ENCODE results near the gene CDH22.

Gene CDH22

DNA sequence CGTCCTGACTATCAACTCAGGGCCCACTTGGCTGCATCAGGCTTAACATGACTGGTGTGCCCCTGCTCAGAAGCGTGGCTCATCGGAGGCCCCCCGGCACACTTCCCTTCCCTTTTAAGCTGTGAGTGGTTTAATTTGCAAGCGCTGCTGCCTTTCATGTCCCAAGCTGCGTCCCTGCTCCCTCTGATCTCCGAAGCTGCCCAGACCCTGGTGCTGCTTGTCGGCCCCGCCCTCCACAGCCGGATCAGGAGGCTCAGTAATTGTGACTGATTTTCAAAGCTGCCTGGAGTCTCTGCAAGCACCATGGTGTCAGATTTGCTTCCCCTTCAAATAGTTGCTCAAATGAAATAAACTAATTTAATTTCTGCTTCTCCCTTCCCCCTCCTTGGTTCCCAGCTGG, 71.1 kb downstream of the CDH22 start:
- DNase-seq = peak; percentile 73
- Histone ChIP-seq H3K4me3 (ENCODE audit: low read depth, low read length) (no peak overlapping the region), H3K9me3 (ENCODE audit: severe bottlenecking) (no peaks in the 10 kb centered on the region), H3K27ac (no peak overlapping the region), H3K27me3 (ENCODE audit: insufficient read depth, low read depth, severe bottlenecking) (no peaks in the 10 kb centered on the region), H3K36me3 (no peaks in the 10 kb centered on the region; the same call in 1 of the 2 replicates)
- TF ChIP-seq, protein P1, sequence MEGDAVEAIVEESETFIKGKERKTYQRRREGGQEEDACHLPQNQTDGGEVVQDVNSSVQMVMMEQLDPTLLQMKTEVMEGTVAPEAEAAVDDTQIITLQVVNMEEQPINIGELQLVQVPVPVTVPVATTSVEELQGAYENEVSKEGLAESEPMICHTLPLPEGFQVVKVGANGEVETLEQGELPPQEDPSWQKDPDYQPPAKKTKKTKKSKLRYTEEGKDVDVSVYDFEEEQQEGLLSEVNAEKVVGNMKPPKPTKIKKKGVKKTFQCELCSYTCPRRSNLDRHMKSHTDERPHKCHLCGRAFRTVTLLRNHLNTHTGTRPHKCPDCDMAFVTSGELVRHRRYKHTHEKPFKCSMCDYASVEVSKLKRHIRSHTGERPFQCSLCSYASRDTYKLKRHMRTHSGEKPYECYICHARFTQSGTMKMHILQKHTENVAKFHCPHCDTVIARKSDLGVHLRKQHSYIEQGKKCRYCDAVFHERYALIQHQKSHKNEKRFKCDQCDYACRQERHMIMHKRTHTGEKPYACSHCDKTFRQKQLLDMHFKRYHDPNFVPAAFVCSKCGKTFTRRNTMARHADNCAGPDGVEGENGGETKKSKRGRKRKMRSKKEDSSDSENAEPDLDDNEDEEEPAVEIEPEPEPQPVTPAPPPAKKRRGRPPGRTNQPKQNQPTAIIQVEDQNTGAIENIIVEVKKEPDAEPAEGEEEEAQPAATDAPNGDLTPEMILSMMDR (IDR thresholded peaks at IDR 0.05; ENCODE audit: low read depth, low read length) = no peak

DNA sequence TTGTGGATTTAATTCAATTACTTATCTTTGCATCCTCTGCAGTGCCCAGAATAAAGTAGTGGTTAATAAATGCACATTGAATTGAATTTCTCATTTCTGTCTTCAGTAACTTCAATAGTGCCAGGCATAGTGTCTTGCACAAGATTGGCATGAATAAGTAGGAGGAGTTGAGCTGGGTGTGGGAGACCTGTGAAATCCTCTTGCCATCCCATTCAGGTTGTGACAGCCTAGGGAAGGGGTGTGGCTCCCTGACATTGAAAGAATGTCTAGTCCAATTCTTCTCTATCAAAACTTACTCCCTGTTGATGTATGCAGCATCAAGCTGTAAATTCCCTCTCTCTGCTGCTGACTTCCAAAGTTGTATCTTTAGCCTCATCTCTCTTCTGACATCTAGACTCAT, 73.2 kb downstream of the CDH22 start:
- H3K9me3 ChIP-seq (ENCODE audit: severe bottlenecking) = no peaks in the 10 kb centered on the region
- H3K4me3 ChIP-seq (ENCODE audit: low read depth, low read length) = no peak overlapping the region
- H3K27me3 ChIP-seq (ENCODE audit: insufficient read depth, low read depth, severe bottlenecking) = no peaks in the 10 kb centered on the region
- DNase-seq = no peak
- H3K27ac ChIP-seq = no peak overlapping the region
- no peaks in the 10 kb centered on the region; the same call in 1 of the 2 replicates for H3K36me3 ChIP-seq
- TF ChIP-seq, protein P1 (IDR thresholded peaks at IDR 0.05; ENCODE audit: low read depth, low read length) = no peak

DNA sequence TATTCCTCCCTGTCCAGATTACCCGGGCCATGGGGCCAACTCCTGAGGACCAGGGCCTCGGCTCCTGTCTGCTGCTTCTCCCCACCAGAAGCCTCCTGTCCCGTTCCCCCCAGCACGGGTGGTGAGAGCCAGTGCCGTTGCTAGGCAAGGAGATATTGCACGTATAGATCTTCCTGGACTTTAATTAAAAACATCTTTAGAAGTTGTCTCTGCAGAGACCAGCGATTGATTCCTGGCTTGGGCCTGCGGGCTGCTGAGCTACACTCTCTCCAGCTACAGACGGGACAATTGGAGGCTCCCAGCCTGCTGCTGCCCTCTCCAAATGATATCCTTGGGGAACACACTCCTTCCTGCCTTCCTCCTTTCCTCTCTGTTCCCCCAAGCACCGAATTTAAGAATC, 74.6 kb downstream of the CDH22 start:
- no peaks in the 10 kb centered on the region; the same call in 1 of the 2 replicates for H3K36me3 ChIP-seq
- no peak for DNase-seq
- H3K4me3 ChIP-seq (ENCODE audit: low read depth, low read length) = no peak overlapping the region
- no peak overlapping the region for H3K27ac ChIP-seq
- no peaks in the 10 kb centered on the region for H3K27me3 ChIP-seq (ENCODE audit: insufficient read depth, low read depth, severe bottlenecking)
- TF ChIP-seq, protein P1 (IDR thresholded peaks at IDR 0.05; ENCODE audit: low read depth, low read length) = no peak
- H3K9me3 ChIP-seq (ENCODE audit: severe bottlenecking) = no peaks in the 10 kb centered on the region

DNA sequence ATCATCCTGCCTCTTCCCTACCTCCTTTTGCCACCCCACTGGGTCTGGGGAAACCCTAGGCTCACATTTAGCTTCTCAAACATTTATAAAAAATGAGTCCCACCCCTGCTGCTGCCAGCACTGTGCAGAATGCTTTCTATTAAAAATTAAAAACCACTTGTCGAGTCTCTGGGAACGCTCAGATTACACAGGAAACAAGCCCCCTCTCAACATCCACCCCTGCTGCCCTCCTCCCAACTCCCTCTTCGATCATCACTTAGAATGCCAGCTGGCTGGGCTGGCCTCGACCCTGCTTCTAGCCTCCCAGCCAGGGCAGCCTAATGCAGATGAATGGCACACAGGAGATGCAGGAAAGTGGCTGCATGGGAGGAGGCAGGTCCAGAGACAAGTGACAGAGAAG, 75.8 kb downstream of the CDH22 start:
- no peaks in the 10 kb centered on the region for H3K9me3 ChIP-seq (ENCODE audit: severe bottlenecking)
- no peaks in the 10 kb centered on the region; the same call in 1 of the 2 replicates for H3K36me3 ChIP-seq
- no peak for DNase-seq
- no peak overlapping the region for H3K27ac ChIP-seq
- no peak overlapping the region for H3K4me3 ChIP-seq (ENCODE audit: low read depth, low read length)
- TF ChIP-seq, protein P1 (IDR thresholded peaks at IDR 0.05; ENCODE audit: low read depth, low read length) = no peak
- no peaks in the 10 kb centered on the region for H3K27me3 ChIP-seq (ENCODE audit: insufficient read depth, low read depth, severe bottlenecking)

DNA sequence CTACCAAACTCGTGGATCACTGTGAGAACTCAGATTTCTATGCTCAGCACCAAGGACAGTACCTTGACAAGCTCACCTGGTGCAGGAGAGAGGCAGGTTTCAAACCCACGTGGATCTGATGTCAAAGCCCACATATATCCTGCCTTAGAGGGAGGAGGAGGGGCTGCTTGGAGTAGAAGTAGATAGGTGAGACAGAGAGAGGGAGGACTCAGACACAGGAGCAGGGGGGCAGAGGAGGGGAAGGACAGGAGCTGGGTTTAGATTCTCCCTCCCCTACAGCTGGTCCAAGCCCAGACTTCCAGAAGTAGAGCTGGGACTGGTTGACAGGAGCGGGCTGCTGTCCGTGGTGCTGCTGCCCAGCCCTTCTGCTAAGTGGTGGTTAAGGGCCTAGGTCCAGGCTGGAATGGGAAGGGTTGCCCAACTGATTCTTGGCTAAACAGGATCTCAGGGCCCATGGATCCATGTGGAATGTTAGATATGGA, 77.5 kb downstream of the CDH22 start:
- H3K36me3 ChIP-seq = no peaks in the 10 kb centered on the region; the same call in 1 of the 2 replicates
- TF ChIP-seq, protein P1 (IDR thresholded peaks at IDR 0.05; ENCODE audit: low read depth, low read length) = no peak

DNA sequence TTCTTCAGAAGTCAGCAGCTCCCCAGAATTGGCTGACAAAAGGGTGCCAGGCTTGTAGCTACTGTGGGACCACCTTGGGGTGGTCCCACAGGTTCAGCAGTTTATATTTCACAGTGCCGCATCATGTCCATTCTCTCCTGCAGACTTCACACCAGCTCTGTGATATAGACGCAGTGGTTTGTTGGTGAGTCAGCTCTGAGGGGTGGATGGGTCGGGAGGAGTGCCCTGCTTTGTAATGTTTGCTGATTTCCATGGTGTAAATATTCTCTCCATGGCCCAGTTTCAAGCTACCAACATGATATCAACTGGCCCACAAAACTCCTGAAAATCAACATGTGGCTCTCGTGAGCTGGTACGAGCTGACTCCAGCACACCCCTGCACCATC, 78.2 kb downstream of the CDH22 start:
- no peak for DNase-seq
- H3K27ac ChIP-seq = no peak overlapping the region
- no peaks in the 10 kb centered on the region; the same call in 1 of the 2 replicates for H3K36me3 ChIP-seq
- TF ChIP-seq, protein P1 (IDR thresholded peaks at IDR 0.05; ENCODE audit: low read depth, low read length) = no peak
- no peaks in the 10 kb centered on the region for H3K9me3 ChIP-seq (ENCODE audit: severe bottlenecking)
- H3K27me3 ChIP-seq (ENCODE audit: insufficient read depth, low read depth, severe bottlenecking) = no peaks in the 10 kb centered on the region
- no peak overlapping the region for H3K4me3 ChIP-seq (ENCODE audit: low read depth, low read length)

More for the DNA sequence above, 77.5 kb downstream of the CDH22 start:
- Histone ChIP-seq H3K9me3 (ENCODE audit: severe bottlenecking) (no peaks in the 10 kb centered on the region), H3K27me3 (ENCODE audit: insufficient read depth, low read depth, severe bottlenecking) (no peaks in the 10 kb centered on the region), H3K4me3 (ENCODE audit: low read depth, low read length) (no peak overlapping the region), H3K27ac (no peak overlapping the region)
- no peak for DNase-seq

Measured in WERI-Rb-1 (cell line).